Measurements from ENCODE around the gene AKR1A1.

Gene AKR1A1

DNA sequence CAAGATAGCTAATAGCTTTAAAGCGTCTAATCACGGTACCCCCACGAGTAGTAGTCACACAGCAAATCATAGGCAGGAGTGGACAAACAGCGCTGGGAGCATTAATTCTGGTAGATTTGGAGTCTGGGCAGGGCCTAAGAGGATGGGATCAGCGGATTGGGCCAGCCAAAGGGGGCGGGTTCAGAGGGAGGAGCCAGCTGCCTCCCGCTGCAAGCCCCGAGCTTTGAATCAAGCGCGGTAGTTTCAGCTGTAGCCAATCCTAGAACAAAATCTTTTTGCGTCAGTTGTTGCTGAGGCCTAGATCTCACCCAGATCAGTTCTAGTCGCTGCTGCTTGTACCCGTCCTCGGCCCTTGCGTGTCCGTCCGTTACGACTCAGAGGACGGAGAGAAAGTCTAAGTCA, 32.6 kb downstream of the AKR1A1 start:
- no peaks in the 10 kb centered on the region for H3K9me3 ChIP-seq (ENCODE audit: control insufficient read depth, low read length)
- no peaks in the 10 kb centered on the region for H3K36me3 ChIP-seq (ENCODE audit: control insufficient read depth, insufficient read depth, low read length)
- H3K27me3 ChIP-seq (ENCODE audit: control insufficient read depth, insufficient read depth, low read length), result no peaks in the 10 kb centered on the region
- peak overlapping the region; percentile 95 for H2AFZ ChIP-seq
- H3K9ac ChIP-seq, result no peak overlapping the region
- H3K27ac ChIP-seq, result peak overlapping the region; percentile 94
- peak overlapping the region; percentile 81 for H3K4me2 ChIP-seq (ENCODE audit: low read length)
- peaks cover 15% of the 10 kb centered on the region for H3K79me2 ChIP-seq
- TF ChIP-seq, protein P1, sequence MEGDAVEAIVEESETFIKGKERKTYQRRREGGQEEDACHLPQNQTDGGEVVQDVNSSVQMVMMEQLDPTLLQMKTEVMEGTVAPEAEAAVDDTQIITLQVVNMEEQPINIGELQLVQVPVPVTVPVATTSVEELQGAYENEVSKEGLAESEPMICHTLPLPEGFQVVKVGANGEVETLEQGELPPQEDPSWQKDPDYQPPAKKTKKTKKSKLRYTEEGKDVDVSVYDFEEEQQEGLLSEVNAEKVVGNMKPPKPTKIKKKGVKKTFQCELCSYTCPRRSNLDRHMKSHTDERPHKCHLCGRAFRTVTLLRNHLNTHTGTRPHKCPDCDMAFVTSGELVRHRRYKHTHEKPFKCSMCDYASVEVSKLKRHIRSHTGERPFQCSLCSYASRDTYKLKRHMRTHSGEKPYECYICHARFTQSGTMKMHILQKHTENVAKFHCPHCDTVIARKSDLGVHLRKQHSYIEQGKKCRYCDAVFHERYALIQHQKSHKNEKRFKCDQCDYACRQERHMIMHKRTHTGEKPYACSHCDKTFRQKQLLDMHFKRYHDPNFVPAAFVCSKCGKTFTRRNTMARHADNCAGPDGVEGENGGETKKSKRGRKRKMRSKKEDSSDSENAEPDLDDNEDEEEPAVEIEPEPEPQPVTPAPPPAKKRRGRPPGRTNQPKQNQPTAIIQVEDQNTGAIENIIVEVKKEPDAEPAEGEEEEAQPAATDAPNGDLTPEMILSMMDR (IDR thresholded peaks at IDR 0.05), result no peak
- H3K4me1 ChIP-seq, result peaks cover 5% of the 10 kb centered on the region
- H3K4me3 ChIP-seq (ENCODE audit: low read depth, low read length), result peak overlapping the region; percentile 79

GRCh38 chr1:45583666-45584350, 33.2 kb downstream of the AKR1A1 start, which contains the start of gene NASP:
TSS of gene NASP (plus strand) at chr1:45584041. CDS start at chr1:45584147, 106 bp downstream.
- Histone ChIP-seq H3K4me1 (peaks cover 5% of the 10 kb centered on the region), H3K79me2 (peaks cover 19% of the 10 kb centered on the region), H3K36me3 (ENCODE audit: control insufficient read depth, insufficient read depth, low read length) (no peaks in the 10 kb centered on the region), H3K9ac (no peak within 1 kb of the TSS), H3K4me2 (ENCODE audit: low read length) (peak within 1 kb of the TSS; percentile 81), H2AFZ (peak within 1 kb of the TSS; percentile 95), H3K4me3 (ENCODE audit: low read depth, low read length) (peak within 1 kb of the TSS; percentile 79), H3K27me3 (ENCODE audit: control insufficient read depth, insufficient read depth, low read length) (no peaks in the 10 kb centered on the region), H3K27ac (peak within 1 kb of the TSS; percentile 94), H3K9me3 (ENCODE audit: control insufficient read depth, low read length) (no peaks in the 10 kb centered on the region)
- TF ChIP-seq, protein P1 (IDR thresholded peaks at IDR 0.05), result no peak

GRCh38 chr1:45584351-45585109, 33.9 kb downstream of the AKR1A1 start:
- TF ChIP-seq, protein P1 (IDR thresholded peaks at IDR 0.05), result no peak

DNA sequence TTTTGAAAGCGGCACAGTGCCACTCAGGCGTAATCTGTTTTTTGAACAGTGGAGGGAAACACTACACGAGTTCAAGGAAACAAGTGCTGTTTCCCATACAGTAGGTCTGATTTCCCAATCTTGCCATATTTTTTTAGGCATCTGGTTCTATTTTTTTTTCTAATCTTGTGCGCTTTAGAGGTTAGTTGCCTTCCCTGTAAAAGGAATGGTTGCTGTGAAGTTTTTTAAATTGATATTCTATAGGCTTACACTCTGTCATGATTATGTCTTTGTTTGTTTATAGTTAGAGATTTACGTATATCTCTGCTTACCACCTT, 34.4 kb downstream of the AKR1A1 start:
- Histone ChIP-seq H3K9me3 (ENCODE audit: control insufficient read depth, low read length) (no peaks in the 10 kb centered on the region), H2AFZ (no peak overlapping the region), H3K4me1 (peaks cover 5% of the 10 kb centered on the region), H3K4me2 (ENCODE audit: low read length) (peak overlapping the region; percentile 81), H3K79me2 (peaks cover 22% of the 10 kb centered on the region), H3K36me3 (ENCODE audit: control insufficient read depth, insufficient read depth, low read length) (no peaks in the 10 kb centered on the region), H3K27me3 (ENCODE audit: control insufficient read depth, insufficient read depth, low read length) (no peaks in the 10 kb centered on the region), H3K27ac (peak overlapping the region; percentile 94), H3K9ac (no peak overlapping the region), H3K4me3 (ENCODE audit: low read depth, low read length) (peak overlapping the region; percentile 79)
- TF ChIP-seq, protein P1 (IDR thresholded peaks at IDR 0.05), result no peak

More at GRCh38 chr1:45584351-45585109, 33.9 kb downstream of the AKR1A1 start:
- Histone ChIP-seq H3K36me3 (ENCODE audit: control insufficient read depth, insufficient read depth, low read length) (no peaks in the 10 kb centered on the region), H3K9ac (no peak overlapping the region), H3K27me3 (ENCODE audit: control insufficient read depth, insufficient read depth, low read length) (no peaks in the 10 kb centered on the region), H2AFZ (peak overlapping the region; percentile 95), H3K79me2 (peaks cover 22% of the 10 kb centered on the region), H3K9me3 (ENCODE audit: control insufficient read depth, low read length) (no peaks in the 10 kb centered on the region), H3K4me2 (ENCODE audit: low read length) (peak overlapping the region; percentile 81), H3K4me1 (peaks cover 5% of the 10 kb centered on the region), H3K27ac (peak overlapping the region; percentile 94), H3K4me3 (ENCODE audit: low read depth, low read length) (peak overlapping the region; percentile 79)
